HFFc6 (cell line): ENCODE results near the gene FOXJ3. TPM values are rescaled to one million over a fixed set of nuclear protein-coding genes. Genes with fewer than 3 reads are reported as not detected.

Experiments
- DNase-seq: peaks from one replicate; pipeline ENCODE4 v3.0.0-alpha.2; 2018
- H3K27ac Mint-ChIP-seq: 2 replicates; pipeline ENCODE4 v1.8.0; 2020; ENCODE audit warnings: mild to moderate bottlenecking, mixed read lengths
- H3K27me3 Mint-ChIP-seq: 2 replicates; pipeline ENCODE4 v1.8.0; 2021; ENCODE audit warnings: mild to moderate bottlenecking, moderate library complexity, mixed read lengths; ENCODE audit not compliant: insufficient read depth
- H3K36me3 Mint-ChIP-seq: 2 replicates; pipeline ENCODE4 v1.8.0; 2021; ENCODE audit warnings: low read depth, mixed read lengths
- H3K4me1 Mint-ChIP-seq: 2 replicates; pipeline ENCODE4 v1.8.0; 2020; ENCODE audit warnings: low read depth, mixed read lengths
- H3K4me3 Mint-ChIP-seq: 2 replicates; pipeline ENCODE4 v1.8.0; 2020; ENCODE audit warnings: mild to moderate bottlenecking, moderate library complexity, mixed read lengths
- H3K9me3 Mint-ChIP-seq: 2 replicates; pipeline ENCODE4 v1.8.0; 2020; ENCODE audit warnings: mild to moderate bottlenecking, mixed read lengths
- CTCF ChIP-seq: fragments of 200-600 bp; sonication (generic); IDR thresholded peaks from 2 replicates; pipeline ENCODE4 v1.5.0; 2021; ENCODE audit warnings: antibody characterized with exemption, mild to moderate bottlenecking
- total RNA-seq, 6 experiments: library from RNA; stranded (reverse); fragmentation: NEBNext Ultra II Directional; extraction: Animal tissue kit (Norgen Biotek cat#: 25700); gene quantifications; 2 replicates in 1 of 6; 3 replicates in 5 of 6; pipeline ENCODE4 v1.2.3, GENCODE V29; 2021

FOXJ3 gene
- total RNA-seq, 6 experiments from 2014 or later, result 24.5 to 31.3 (median 28.9) TPM

GRCh38 chr1:42183957-42184268, 151.1 kb downstream of the FOXJ3 start:
- no peak for DNase-seq
- no peaks in the 10 kb centered on the region for H3K9me3 Mint-ChIP-seq

GRCh38 chr1:42183210-42183956, 151.7 kb downstream of the FOXJ3 start:
- H3K4me1 Mint-ChIP-seq, result peaks cover 21% of the 10 kb centered on the region
- no peak for DNase-seq
- peaks cover 14% of the 10 kb centered on the region for H3K36me3 Mint-ChIP-seq
- H3K27me3 Mint-ChIP-seq, result no peaks in the 10 kb centered on the region
- no peak for TF ChIP-seq CTCF
- H3K27ac Mint-ChIP-seq, result no peak overlapping the region
- no peak overlapping the region for H3K4me3 Mint-ChIP-seq
- no peaks in the 10 kb centered on the region for H3K9me3 Mint-ChIP-seq

More at GRCh38 chr1:42183957-42184268, 151.1 kb downstream of the FOXJ3 start:
- no peak for TF ChIP-seq CTCF
- H3K36me3 Mint-ChIP-seq, result peaks cover 14% of the 10 kb centered on the region
- no peak overlapping the region for H3K4me3 Mint-ChIP-seq
- H3K4me1 Mint-ChIP-seq, result peaks cover 21% of the 10 kb centered on the region
- H3K27ac Mint-ChIP-seq, result no peak overlapping the region
- H3K27me3 Mint-ChIP-seq, result no peaks in the 10 kb centered on the region

- no peak for TF ChIP-seq CTCF
- Mint-ChIP-seq H3K9me3 (no peaks in the 10 kb centered on the region), H3K36me3 (peaks cover 11% of the 10 kb centered on the region), H3K27me3 (no peaks in the 10 kb centered on the region), H3K4me1 (peaks cover 32% of the 10 kb centered on the region), H3K27ac (no peak overlapping the region), H3K4me3 (no peak overlapping the region)
- DNase-seq, result no peak
These were observed 153.3 kb downstream of the FOXJ3 start for GRCh38 chr1:42181687-42182086.

GRCh38 chr1:42179900-42180329, 155.1 kb downstream of the FOXJ3 start:
- Mint-ChIP-seq H3K9me3 (no peaks in the 10 kb centered on the region), H3K27me3 (no peaks in the 10 kb centered on the region), H3K36me3 (peaks cover 12% of the 10 kb centered on the region), H3K4me3 (no peak overlapping the region), H3K27ac (no peak overlapping the region), H3K4me1 (peaks cover 20% of the 10 kb centered on the region)
- no peak for DNase-seq
- TF ChIP-seq CTCF, result no peak

GRCh38 chr1:42179275-42179674, 155.8 kb downstream of the FOXJ3 start:
- Mint-ChIP-seq H3K4me1 (peaks cover 25% of the 10 kb centered on the region), H3K4me3 (no peak overlapping the region), H3K27ac (no peak overlapping the region), H3K9me3 (no peaks in the 10 kb centered on the region), H3K36me3 (peaks cover 8% of the 10 kb centered on the region), H3K27me3 (no peaks in the 10 kb centered on the region)
- no peak for DNase-seq
- no peak for TF ChIP-seq CTCF
